Stimulated activated naive CD4-positive, alpha-beta T cell treated with Interleukin-2 at 50 U/mL for 16 hours (primary cell): ENCODE data around the gene NUBP2.

Experiments
- DNase-seq: peaks from one replicate; lab custom pipeline; 2025; lab: John Stamatoyannopoulos, UW

Gene NUBP2, protein sequence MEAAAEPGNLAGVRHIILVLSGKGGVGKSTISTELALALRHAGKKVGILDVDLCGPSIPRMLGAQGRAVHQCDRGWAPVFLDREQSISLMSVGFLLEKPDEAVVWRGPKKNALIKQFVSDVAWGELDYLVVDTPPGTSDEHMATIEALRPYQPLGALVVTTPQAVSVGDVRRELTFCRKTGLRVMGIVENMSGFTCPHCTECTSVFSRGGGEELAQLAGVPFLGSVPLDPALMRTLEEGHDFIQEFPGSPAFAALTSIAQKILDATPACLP

DNA sequence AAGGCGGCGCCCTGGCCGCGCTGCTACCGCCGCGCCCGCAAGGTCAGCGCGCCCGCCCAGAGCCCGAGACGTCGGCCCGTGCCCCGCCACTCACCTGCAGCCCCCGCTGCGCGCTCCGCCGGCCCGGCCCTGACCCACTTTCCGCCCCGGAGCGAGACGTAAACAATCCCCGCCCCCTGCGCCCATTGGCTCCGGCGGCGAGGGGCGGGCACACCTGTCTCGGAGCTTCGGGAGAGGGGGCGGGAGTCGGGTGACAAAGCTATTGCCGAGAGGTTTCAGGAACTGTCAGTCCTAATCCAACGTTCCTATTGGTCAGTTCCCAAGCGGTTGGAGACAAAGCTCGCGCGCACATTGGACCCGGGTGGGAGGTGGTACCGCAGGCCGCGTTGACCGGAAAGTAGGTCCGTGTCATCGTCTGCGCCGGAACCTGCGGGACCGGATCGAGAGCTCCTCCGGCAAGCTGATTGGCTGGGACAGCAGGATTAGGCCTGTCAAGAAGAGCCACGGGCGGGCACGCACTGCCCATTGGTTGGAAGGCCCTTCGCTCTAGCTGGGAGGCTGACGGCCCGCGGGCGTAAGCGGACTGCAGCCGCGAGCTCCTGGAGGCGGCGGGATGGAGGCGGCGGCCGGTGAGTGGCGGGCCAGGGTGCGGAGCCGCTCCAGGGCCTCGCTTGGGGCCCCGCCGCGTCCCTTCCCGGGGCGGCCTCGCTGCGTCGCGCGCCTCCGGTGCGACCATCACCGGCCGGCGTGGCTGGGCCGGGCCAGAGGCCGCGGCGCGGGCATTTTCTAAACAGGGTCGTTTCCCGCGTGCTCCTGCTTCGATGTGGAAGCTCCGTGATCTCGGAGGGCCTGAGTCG is at the start of gene NUBP2, which contains the start of gene SPSB3:
Gene NUBP2 (plus strand): TSS at position 553 of the 857 bp plus-strand sequence. CDS start 61 bp downstream, at position 614.
Gene SPSB3 (minus strand): TSS at position 164 of the 857 bp plus-strand sequence. CDS start 1,088 bp downstream, outside the sequence.
- peak; percentile 99 for DNase-seq

DNA sequence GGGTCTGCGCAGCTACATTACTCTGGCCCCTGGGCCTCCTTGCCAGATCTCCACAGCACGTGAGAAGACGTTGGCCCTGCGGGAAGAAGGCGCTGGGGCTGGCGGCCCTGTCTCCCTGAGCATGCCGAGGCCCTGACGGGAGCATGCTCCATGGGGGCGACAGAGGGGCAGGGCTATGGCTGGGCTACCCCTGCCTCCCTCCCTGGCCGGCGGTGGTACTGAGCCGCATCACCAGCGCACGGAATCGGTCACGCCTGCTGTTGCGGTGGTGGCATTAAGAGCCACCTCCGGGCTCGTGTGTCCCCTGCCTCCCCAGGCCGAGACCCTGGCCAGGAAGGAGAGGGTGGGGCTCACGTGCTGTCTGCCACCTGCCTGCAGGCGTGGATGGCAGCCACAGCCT is 48.6 kb upstream of the NUBP2 start:
- DNase-seq = no peak

DNA sequence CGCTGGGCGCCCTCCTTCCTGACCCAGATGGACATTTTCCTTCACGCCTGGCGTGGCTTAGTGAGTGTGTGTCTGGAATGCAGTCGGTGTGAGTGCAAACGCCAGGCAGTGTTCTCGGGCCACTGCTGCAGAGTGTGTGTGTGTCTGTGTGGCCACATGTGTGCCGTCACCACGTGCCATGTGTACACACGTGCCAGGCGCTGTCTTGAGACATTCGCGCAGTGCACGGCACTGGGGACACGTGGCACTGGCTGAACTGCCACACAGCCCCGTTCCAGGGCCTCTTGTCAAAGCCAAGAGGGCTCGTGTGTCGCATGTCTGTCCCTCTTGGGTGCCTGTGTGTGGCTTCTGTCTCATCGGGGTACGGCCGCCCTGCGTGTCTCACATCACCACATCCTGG is 47.9 kb upstream of the NUBP2 start:
- DNase-seq = no peak

DNA sequence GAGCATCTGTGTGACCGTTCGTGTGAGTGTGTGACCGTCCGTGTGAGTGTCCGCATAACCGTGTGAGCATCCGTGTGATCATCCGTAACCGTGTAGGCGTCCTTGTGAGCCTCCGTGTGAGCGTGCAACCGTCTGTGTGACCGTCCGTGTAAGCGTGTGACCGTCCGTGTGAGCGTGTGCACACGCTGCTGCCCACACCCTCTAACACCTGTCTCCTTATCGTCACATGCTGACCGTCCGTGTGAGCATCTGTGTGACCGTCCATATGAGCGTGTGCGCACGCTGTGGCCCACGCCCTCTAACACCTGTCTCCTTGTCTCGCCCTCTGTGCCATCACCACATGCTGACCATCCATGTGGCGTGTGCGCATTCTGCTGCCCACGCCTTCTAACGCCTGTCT is 42.5 kb upstream of the NUBP2 start:
- no peak for DNase-seq

DNA sequence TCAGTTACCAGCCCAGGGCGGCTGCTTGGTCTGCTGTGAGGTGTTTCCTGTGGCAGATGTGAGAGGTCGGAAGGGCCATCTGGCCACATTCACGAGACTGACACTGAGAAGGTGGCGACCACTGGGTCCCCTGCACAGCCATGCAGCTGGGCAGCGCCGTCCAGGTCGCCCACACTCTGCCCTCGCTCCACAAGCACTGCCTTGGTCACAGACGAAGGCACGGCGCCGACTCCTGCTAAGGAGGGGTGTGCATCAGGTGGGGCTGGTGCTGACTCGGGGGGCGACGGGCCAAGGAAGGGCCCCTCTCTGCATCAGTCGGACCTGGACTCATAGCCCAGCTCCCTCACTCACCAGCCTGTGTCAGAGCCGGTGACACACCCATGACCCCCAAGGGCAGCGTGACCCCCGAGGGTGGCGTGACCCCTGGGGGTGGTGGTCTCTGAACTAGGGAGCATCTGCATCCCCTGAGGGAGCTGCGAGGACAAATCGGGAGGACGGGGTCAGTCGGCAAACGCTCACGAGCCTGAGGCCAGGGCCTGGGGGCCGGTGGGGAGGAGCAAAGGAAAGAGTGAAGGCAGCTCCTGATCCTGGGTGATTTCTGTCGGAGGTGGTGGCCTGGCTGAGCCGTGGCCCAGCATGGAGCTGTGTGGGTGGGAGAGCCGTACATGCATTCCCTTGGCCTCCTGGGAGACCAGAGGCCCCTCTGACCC is 41.8 kb upstream of the NUBP2 start:
- no peak for DNase-seq

DNA sequence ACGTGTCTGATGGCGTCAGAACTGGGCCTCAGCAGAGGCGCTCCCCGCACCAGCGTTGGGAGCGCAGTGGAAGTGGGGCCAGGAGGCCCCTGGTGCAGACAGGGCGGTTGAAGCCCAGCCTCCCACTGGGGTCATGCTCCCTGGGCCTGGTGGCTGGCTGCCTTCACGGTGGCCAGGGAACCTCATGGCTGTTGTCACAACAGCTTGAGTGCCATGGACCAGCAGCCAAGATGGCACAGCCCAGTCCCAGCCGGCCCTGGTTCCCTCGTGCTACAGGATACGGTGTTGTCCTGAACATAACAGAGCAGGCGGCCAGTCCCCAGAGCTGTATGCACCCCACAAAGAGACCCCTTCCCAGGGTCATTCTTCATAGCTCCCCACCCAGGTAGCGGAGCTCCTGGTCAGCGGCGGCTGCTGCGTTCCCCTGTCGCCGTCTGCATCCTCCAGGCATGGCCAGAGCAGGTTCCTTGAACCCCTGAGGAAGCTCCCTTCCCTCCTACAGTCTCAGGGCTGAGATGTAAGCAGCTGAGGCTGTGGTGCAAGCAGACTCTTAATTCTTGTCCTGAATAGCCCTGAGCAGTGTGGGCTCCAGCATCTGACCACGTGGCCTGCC is 41.1 kb upstream of the NUBP2 start:
- no peak for DNase-seq

DNA sequence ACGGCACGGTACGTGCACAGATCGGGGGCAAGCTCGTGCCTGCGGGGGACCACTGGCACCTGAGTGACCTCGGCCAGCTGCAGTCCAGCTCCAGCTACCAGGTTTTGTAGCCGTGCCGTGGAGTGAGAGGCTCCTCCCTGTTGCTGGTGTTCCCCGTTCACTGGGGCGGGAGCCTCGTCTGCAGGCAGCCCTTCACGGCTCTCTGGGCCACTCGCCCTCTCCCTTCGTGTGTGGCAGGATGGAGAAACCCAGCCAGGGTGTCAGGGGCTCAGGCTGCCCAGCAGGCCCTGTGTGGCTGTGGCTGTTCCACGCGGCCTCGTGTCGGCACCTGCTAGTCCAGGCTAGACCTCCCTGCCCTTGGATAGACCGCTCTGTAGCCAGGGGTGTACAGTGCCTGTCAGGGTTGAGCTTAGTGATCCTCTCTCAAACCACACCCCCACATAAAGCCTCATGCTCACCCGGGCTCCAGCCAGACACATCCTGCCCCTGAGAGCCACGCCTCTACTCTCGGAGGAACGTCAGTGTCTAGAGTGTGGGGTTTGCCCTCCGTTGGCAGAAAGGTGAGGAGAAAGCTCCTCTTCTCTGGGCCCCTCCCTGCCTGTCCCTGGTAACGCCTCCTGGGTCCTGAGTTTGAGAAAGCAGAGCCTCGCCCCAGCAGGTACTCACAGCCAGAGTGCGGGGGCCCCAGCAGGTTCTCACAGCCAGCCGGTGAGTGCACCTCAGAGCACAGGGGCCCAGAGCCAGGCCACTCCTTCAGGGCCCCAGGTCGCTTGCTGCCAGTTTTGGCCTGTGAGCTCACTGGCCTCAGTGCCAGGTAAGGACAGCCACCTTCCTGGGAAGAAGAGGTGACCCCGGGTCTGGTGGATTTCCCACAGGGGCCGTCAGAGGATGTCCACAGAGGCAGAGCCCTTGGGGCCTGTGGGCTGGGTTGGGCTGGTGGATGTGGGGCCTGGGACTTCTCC is 39.1 kb upstream of the NUBP2 start:
- DNase-seq = no peak

DNA sequence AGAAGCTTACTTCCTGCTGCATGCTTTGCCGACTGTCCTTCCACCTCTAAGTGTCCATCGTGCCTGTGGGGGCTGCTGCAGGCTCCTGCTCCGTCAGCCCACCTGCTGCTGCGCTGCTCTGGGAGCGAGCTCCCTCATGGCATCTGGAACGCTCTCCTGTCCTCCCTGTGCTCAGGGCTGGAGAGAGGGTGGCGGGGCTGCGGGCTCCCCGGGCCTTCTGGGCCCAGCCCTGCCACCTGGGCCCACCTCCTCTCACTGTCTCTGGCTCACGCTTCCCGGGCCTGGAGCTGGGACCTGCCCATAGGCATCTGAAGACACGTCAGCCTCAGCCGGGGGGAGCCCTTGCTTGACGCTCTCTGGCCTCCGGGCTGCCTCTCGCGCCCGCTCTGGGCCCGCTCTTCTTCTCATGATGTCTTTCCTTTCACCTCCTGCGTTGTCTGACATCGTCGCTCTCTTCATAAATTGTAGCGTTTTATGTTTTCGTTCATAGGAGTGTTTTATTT is 38.4 kb upstream of the NUBP2 start:
- DNase-seq = no peak

DNA sequence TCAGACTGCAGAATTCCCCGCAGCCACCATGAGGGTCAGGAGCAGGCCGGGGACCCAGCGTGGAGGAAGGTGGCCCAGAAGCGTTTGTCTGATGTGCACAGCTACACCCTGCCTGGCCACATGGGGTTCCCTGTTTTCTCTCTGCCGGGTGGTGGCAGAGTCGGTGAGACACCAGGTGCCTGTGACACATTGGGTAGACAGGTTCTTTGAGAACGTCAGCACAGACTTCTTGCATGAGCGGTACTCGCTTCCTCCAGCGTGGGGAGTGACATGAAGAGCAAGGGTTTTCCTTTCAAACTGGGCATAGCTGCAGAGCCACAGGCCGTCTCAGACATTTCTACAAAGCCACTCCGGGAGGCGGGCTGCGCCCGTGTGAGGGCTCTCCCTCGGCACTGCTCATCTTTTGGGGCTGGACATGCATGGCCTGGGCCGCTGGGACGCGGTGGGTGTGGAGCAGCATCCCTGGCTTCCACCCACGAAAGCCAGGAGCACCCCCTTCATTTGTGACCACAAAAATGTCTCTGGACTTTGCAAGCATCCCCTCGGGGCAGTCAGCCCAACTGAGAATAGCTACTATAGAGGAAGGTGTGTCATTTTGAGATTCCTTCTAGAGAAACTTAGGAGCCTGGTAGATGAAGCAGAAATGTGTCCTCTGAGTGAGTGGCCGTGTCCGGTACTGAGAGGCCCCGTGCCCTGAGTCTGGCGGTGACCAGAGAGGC is 37.4 kb upstream of the NUBP2 start:
- no peak for DNase-seq

DNA sequence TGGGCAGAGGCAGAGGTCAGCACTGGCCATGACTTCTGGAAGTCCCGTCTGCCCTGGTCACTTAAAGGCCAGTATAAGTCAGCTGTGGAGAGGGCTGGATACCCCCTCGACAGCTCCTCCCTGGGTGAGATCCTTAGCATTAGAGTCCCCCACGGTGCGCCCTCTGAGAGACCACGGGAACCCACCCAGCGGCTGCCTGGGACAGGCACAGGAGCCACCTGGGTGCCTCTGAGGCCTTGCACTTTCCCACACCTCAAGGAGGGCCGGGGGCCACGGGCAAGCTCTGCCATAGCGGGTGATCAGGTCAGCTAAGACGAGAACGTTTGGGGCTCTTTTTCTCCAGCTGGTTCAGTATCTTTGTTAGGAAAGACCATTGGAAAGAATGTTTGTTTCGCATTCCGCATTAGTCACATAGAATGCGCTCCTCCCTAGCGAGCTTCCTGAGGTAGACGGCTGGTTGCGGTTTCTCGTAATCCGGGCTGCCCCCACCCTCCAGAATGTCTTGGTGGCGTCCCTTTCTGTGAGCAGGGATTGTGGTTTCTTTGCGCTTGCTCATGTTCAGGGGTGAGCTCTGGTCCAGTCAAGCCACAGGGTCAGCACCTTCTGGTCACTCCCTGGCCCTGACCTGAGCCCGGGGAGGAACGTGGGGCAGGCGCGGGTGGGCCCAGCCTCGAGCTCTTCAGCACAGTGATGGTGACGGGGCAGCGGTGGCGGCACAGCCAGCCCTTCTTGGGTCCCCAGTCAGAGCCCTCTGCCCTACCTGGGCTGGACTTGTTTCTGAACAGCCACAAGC is 36.7 kb upstream of the NUBP2 start:
- DNase-seq = no peak

DNA sequence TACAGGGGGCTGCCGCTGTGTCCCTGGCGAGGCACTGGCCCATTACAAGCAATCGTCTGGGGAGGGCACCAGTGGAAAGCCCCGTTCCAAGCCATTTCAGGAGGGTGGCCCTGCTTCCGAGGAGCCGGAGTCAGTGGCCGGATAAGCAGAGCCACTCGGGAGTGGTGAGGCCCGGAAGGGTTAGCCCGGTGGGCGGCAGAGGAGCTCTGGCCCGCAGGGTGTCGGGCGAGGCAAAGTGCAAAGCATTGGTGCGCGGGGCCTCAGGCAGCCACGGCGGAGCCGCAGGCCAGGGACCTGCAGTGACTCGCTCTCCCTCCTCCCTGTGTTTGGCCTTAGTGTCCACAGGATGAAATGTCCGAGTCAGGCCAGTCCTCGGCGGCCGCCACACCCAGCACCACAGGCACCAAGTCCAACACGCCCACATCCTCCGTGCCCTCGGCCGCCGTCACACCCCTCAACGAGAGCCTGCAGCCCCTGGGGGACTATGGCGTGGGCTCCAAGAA is 36.0 kb upstream of the NUBP2 start:
- no peak for DNase-seq

DNA sequence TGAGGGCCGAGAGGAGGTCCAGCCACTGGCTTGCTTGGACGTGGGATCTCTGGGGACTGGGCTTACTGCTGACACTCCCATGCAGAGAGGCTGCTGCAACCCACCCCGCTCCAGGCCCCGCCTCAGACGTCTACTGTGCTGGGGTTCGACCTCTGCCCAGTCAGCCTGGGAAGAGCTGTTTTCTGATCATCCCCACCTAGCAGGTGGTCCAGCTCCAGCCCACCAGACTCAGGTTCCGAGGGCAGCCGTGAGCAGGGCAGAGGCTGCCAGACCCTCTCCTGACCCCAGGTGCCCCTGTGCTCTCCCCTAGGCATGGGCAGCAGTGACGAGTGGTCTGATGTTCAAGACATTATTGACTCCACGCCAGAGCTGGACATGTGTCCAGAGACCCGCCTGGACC is 34.8 kb upstream of the NUBP2 start:
- no peak for DNase-seq

DNA sequence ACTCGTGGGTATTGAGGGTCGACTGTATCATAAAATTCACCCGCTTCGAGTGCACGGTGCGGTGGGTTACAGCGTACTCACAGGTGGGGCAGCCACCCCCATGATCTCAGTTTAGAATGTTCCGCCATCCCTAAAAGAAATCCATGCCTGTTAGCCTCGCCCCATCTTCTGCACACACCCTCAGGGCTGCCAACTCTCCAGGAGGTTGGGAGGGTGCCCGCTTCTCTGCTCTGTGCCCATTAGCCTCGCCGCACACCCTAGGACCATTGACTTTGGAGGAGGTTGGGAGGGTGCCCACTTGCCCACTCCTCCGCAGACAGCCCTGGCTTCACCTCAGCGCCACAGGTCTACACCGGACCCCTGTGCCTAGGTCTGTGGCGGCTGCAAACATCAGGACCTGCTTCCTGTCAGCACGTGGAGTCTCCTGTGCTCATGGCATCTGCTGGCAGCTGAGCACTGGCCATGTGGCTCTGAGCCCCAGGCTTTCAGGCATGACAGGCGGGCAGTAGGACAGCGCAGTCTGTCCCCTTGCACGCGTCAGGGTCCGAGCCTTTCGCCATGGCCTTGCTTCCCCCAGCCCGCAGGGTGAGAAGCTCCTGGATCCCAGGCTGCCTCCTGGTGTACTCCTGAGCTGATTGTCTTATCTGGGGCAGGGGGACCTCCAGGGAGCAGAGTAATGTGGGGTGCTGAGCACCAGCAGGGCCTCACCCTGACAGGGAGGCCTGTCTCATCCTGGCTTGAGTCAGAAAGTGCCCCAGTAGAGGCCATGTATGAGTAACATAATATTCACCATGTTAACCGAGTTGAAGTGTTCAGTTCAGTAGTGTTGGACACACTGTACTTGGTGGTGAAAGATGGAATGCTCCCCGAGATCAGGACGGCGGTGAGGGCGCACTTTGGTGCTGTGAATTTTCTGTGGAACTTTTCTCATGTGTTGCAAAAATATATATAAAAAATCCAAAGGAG is 33.3 kb upstream of the NUBP2 start:
- no peak for DNase-seq

DNA sequence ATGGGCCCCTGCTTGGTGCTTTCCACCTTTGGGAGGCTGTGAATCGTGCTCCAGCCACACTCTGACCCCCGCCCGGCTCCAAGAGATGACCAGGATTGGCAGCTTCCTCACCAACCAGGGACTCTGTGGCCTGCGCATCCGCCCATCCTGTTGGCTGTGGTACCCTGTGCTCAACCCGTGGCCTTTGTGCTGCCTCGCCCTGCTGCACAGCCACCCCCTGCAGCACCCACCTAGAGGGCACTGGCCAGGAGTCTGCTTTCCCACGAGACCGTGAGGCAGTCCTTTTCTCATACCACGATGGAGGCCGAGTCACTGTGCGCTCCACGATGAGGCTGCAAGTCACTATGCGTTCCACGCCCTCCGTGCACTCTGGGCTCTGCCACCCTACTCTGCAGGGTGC is 30.8 kb upstream of the NUBP2 start:
- no peak for DNase-seq

DNA sequence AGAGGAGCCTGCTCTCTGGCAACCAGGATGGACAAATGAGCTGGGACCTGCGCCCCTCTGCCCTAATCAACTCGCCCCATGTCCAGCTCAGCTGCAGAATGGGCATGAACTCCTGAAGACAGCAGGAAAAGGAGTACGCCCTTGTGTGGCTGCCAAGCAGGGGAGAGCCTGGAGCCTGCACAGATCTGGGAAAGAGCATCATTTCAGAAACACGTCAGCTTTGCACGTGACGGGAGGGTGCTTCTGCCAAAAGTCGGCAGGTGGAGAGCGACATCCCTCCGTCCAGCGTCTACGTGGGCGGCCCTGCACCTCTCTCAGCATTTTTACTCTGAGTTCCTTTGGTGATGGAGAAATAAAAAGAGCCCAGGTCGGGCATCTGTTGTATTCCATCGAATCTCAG is 29.9 kb upstream of the NUBP2 start:
- DNase-seq = no peak

DNA sequence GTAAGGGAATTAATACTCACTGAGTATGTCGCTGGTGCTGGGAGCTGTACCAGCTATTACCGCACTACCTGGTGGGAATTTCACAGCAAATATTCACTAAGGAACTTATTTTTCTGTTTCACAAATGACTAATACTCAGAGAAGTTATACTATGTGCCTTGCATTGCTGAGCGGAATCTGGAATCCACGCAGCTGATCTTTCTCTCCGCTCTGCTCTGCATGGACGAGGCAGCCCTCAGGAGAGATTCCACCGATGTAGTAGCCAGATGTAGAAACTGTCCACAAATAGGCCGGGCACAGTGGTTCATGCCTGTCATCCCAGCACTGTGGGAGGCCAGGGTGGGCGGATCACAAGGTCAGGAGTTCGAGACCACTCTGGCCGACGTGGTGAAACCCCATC is 28.6 kb upstream of the NUBP2 start:
- DNase-seq = no peak

DNA sequence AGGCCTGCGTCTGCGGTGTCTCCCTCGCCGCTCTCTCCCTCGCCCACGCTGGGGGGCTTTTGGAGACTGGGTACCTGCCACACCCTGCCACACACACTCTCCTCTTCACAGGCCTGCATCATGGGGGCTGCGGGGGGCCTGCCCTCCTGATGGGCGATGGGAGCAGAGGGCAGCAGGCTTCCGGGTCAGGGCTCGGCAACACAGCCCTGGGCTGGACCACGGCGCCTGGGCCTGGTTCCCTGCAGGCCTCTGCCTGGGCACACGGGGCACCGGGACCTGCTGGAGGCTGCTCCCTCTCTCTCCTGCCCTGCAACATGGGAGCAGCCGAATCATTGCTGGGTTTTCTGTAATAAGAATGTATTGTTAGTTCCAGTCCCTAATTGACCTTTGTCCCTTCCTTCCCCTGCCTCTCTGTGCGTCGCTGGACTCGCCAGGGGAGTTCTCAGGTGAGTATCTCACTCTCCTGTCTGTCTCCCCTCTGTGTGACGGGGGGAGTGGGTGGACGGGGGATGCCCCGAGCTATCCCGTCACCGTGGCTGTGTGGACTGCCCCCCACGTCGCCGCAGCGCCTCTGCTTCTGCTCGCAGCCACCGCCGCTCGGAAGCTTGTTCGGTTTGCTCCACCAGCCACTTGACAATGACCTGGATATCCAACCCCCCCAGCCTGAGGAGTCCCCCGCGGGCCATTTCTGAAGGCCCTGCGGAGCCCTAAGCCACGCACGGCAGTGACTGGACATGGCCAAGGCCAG is 24.9 kb upstream of the NUBP2 start:
- no peak for DNase-seq
